ENCODE results near the gene CSNK2A3. TPM values are rescaled to one million over a fixed set of nuclear protein-coding genes. Genes with fewer than 3 reads are reported as not detected.

CSNK2A3 gene
- total RNA-seq, 4 donors from 2014 or later: 0.90 to 3.3 (median 2.9) TPM; not detected in 1

- H3K4me3 ChIP-seq: no peak overlapping the region
- peaks cover 0 to 13% (median 2%) of the 10 kb centered on the region in 4 donors for H3K9me3 ChIP-seq
- 76 to 92% methylated on average over 1 of the region's 1 CpG for WGBS, 2 donors
- peaks cover 0 to 7% (median 0%) of the 10 kb centered on the region in 4 donors for H3K4me1 ChIP-seq
- no peak overlapping the region for H3K27ac ChIP-seq
- no peaks in the 10 kb centered on the region for H3K27me3 ChIP-seq
- no peak for DNase-seq (ENCODE audit: low spot score in 2 of 2)
- TF ChIP-seq EP300 (IDR thresholded peaks at IDR 0.05) (no peak), POLR2A (IDR thresholded peaks at IDR 0.05) (no peak)
- TF ChIP-seq, protein P1, sequence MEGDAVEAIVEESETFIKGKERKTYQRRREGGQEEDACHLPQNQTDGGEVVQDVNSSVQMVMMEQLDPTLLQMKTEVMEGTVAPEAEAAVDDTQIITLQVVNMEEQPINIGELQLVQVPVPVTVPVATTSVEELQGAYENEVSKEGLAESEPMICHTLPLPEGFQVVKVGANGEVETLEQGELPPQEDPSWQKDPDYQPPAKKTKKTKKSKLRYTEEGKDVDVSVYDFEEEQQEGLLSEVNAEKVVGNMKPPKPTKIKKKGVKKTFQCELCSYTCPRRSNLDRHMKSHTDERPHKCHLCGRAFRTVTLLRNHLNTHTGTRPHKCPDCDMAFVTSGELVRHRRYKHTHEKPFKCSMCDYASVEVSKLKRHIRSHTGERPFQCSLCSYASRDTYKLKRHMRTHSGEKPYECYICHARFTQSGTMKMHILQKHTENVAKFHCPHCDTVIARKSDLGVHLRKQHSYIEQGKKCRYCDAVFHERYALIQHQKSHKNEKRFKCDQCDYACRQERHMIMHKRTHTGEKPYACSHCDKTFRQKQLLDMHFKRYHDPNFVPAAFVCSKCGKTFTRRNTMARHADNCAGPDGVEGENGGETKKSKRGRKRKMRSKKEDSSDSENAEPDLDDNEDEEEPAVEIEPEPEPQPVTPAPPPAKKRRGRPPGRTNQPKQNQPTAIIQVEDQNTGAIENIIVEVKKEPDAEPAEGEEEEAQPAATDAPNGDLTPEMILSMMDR (IDR thresholded peaks at IDR 0.05): no peak
- peaks cover 0 to 68% (median 0%) of the 10 kb centered on the region in 3 donors for H3K36me3 ChIP-seq
Measured at GRCh38 chr11:11324090-11324489, 29.0 kb downstream of the CSNK2A3 start.

DNA sequence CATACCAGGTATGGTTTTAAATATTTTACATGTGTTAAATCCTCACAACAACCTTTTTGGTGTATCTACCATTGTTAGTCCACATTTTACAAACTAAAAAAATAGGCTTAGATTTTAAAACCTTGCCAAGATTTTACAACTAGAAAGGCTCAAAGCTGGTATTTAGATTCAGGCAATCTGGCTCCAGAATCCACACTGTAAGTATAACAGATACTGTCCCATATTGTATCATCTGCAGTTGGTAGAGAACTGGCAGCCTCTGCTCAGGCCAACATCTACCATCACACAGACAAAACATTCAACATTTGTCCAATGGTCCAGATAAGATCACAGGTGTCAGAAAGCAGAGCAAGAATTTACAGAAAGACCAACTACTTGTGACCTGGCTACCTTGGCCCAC is 30.9 kb downstream of the CSNK2A3 start:
- Histone ChIP-seq H3K27me3 (no peaks in the 10 kb centered on the region), H3K4me3 (no peak overlapping the region), H3K4me1 (peaks cover 0 to 7% (median 0%) of the 10 kb centered on the region in 4 donors), H3K36me3 (peaks cover 0 to 54% (median 0%) of the 10 kb centered on the region in 3 donors), H3K27ac (no peak overlapping the region), H3K9me3 (peaks cover 0 to 13% (median 2%) of the 10 kb centered on the region in 4 donors)
- DNase-seq (ENCODE audit: low spot score in 2 of 2): no peak
- TF ChIP-seq EP300 (IDR thresholded peaks at IDR 0.05) (no peak), POLR2A (IDR thresholded peaks at IDR 0.05) (no peak)
- TF ChIP-seq, protein P1 (IDR thresholded peaks at IDR 0.05): no peak

DNA sequence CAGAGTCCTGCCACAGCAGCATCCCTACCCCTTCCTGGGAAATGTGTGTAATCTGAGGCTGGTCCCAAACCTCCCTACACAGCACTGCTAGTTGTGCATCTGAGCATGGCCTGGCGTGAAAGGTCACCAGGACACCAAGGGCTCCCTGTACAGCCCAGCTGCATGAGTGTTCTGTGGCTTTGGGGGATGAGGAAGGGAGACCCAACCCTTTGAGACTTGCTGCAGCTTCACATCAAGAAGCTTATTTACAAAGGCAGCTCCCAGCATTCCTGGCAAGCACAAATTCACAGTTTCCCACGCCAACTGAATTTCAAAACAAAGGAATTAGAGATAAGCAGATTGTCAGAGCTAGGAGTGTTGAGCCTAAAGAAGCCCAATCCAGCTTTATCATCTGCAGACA is 32.2 kb downstream of the CSNK2A3 start:
- no peak for DNase-seq (ENCODE audit: low spot score in 2 of 2)
- no peak for TF ChIP-seq POLR2A (IDR thresholded peaks at IDR 0.05)
- TF ChIP-seq EP300 (IDR thresholded peaks at IDR 0.05): no peak
- TF ChIP-seq, protein P1 (IDR thresholded peaks at IDR 0.05): no peak
- no peaks in the 10 kb centered on the region for H3K27me3 ChIP-seq
- no peak overlapping the region for H3K27ac ChIP-seq
- WGBS, 2 donors: 55 to 67% methylated on average over 2 of the region's 2 CpGs
- H3K4me3 ChIP-seq: no peak overlapping the region
- H3K9me3 ChIP-seq: peaks cover 0 to 13% (median 2%) of the 10 kb centered on the region in 4 donors
- H3K4me1 ChIP-seq: peaks cover 0 to 7% (median 0%) of the 10 kb centered on the region in 4 donors
- peaks cover 0 to 42% (median 0%) of the 10 kb centered on the region in 3 donors for H3K36me3 ChIP-seq

DNA sequence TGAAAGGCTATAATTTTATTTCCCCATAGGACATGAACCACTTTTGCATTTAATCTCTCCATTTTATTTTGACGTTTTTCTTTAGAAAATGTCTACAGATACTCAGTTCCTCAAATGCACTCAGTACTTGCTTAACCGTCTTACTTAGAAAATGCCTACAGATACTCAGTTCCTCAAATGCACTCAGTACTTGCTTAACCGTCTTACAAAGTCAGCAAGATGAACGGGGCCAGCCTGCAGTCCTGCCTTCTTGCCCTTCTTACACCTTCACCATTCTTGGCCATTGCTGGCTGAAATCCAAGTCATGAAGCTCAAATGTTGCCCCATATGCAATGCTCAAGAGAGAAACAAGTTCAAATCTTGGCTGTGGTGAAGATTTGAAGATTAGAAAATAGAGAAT is 34.1 kb downstream of the CSNK2A3 start:
- H3K9me3 ChIP-seq: peaks cover 0 to 13% (median 2%) of the 10 kb centered on the region in 4 donors

DNA sequence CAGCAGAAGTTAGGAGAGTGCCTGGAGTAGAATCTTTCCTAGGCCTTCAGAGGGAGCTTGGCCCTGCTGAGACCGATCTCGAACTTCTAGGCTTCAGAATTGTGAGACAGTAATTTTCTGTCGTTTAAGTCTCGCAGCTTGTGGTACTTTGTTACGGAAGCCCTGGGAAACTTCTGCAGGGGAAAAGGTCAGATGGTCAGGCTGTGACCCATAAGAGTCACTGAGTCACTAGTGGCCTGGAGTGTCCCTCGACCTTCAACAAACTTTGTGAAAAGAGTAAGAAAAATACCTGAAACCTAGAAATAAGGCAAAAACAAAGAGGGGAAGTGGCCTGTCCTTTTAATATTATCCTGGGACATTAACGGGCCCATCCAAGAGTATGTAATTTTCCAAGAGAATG is 34.6 kb downstream of the CSNK2A3 start:
- TF ChIP-seq EP300 (IDR thresholded peaks at IDR 0.05): no peak
- TF ChIP-seq, protein P1 (IDR thresholded peaks at IDR 0.05): no peak
- TF ChIP-seq POLR2A (IDR thresholded peaks at IDR 0.05): no peak
- 80 to 82% methylated on average over 7 of the region's 7 CpGs for WGBS, 2 donors
- H3K27me3 ChIP-seq: no peaks in the 10 kb centered on the region
- H3K27ac ChIP-seq: no peak overlapping the region
- H3K4me3 ChIP-seq: no peak overlapping the region
- peaks cover 0 to 17% (median 0%) of the 10 kb centered on the region in 4 donors for H3K4me1 ChIP-seq
- DNase-seq (ENCODE audit: low spot score in 2 of 2): no peak
- peaks cover 0 to 11% (median 2%) of the 10 kb centered on the region in 4 donors for H3K9me3 ChIP-seq
- H3K36me3 ChIP-seq: peaks cover 0 to 22% (median 0%) of the 10 kb centered on the region in 3 donors

More for the DNA sequence above, 34.1 kb downstream of the CSNK2A3 start:
- peaks cover 0 to 14% (median 0%) of the 10 kb centered on the region in 4 donors for H3K4me1 ChIP-seq
- no peak overlapping the region for H3K27ac ChIP-seq
- H3K4me3 ChIP-seq: no peak overlapping the region
- no peak for DNase-seq (ENCODE audit: low spot score in 2 of 2)
- H3K27me3 ChIP-seq: no peaks in the 10 kb centered on the region
- WGBS, 2 donors: 82 to 84% methylated on average over 4 of the region's 4 CpGs
- TF ChIP-seq, protein P1 (IDR thresholded peaks at IDR 0.05): no peak
- TF ChIP-seq EP300 (IDR thresholded peaks at IDR 0.05): no peak
- TF ChIP-seq POLR2A (IDR thresholded peaks at IDR 0.05): no peak
- peaks cover 0 to 27% (median 0%) of the 10 kb centered on the region in 3 donors for H3K36me3 ChIP-seq

Measured in tibial nerve (tissue), 4 donors.